Retina (tissue), 1 donor: ENCODE measurements around the gene PSMB7.
A peak's percentile ranks its signal among the peaks of the same experiment; 100 is the strongest.

Experiments used
- DNase-seq: peaks from one replicate; pipeline ENCODE4 v3.0.0-alpha.2; 2016

The PSMB7 gene

GRCh38 chr9:124355039-124355940, 60.0 kb downstream of the PSMB7 start:
- no peak for DNase-seq

GRCh38 chr9:124354346-124355038, 60.8 kb downstream of the PSMB7 start:
- no peak for DNase-seq

- no peak for DNase-seq
Measured at GRCh38 chr9:124353811-124354274, 61.4 kb downstream of the PSMB7 start.

GRCh38 chr9:124353166-124353768, 62.0 kb downstream of the PSMB7 start:
- DNase-seq = no peak

- DNase-seq = no peak
Measured at GRCh38 chr9:124352616-124353015, 62.6 kb downstream of the PSMB7 start.

- no peak for DNase-seq
Measured at GRCh38 chr9:124351672-124352468, 63.4 kb downstream of the PSMB7 start.

GRCh38 chr9:124350494-124351263, 64.6 kb downstream of the PSMB7 start:
- no peak for DNase-seq

GRCh38 chr9:124349675-124350493, 65.4 kb downstream of the PSMB7 start:
- peak; percentile 79 for DNase-seq

GRCh38 chr9:124349267-124349666, 66.0 kb downstream of the PSMB7 start:
- peak; percentile 7 for DNase-seq

- peak; percentile 6 for DNase-seq
Measured at GRCh38 chr9:124348831-124349230, 66.4 kb downstream of the PSMB7 start.

GRCh38 chr9:124348363-124348762, 66.9 kb downstream of the PSMB7 start:
- DNase-seq = no peak

- no peak for DNase-seq
Measured at GRCh38 chr9:124347968-124348358, 67.3 kb downstream of the PSMB7 start.

- DNase-seq = no peak
Measured at GRCh38 chr9:124347206-124347967, 67.9 kb downstream of the PSMB7 start.

- DNase-seq = no peak
Measured at GRCh38 chr9:124346347-124347163, 68.7 kb downstream of the PSMB7 start.

GRCh38 chr9:124345751-124346281, 69.4 kb downstream of the PSMB7 start:
- DNase-seq = peak; percentile 9

GRCh38 chr9:124345063-124345462, 70.2 kb downstream of the PSMB7 start:
- peak; percentile 67 for DNase-seq

GRCh38 chr9:124344291-124345050, 70.8 kb downstream of the PSMB7 start:
- DNase-seq = peak; percentile 55
